OCI-LY7 (cell line): ENCODE measurements around the gene SLC25A26.

Experiments
- EZH2phosphoT487 ChIP-seq: fragments of 200-600 bp; sonication (generic); IDR thresholded peaks from 2 replicates; pipeline ENCODE4 v1.6.1; 2018; ENCODE audit warnings: low read depth, borderline replicate concordance, mild to moderate bottlenecking, mixed run types, antibody characterized with exemption, low read length, moderate library complexity, mixed read lengths
- TF ChIP-seq, protein P1 (sequence below): fragments of 200-600 bp; sonication (generic); conservative IDR thresholded peaks from 2 replicates; pipeline ENCODE4 v1.5.1; 2014; ENCODE audit warnings: mild to moderate bottlenecking, antibody characterized with exemption, low read length, moderate library complexity, mixed read lengths

- TF ChIP-seq, protein P1, sequence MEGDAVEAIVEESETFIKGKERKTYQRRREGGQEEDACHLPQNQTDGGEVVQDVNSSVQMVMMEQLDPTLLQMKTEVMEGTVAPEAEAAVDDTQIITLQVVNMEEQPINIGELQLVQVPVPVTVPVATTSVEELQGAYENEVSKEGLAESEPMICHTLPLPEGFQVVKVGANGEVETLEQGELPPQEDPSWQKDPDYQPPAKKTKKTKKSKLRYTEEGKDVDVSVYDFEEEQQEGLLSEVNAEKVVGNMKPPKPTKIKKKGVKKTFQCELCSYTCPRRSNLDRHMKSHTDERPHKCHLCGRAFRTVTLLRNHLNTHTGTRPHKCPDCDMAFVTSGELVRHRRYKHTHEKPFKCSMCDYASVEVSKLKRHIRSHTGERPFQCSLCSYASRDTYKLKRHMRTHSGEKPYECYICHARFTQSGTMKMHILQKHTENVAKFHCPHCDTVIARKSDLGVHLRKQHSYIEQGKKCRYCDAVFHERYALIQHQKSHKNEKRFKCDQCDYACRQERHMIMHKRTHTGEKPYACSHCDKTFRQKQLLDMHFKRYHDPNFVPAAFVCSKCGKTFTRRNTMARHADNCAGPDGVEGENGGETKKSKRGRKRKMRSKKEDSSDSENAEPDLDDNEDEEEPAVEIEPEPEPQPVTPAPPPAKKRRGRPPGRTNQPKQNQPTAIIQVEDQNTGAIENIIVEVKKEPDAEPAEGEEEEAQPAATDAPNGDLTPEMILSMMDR, result no peak
- TF ChIP-seq EZH2phosphoT487, result no peak
Measured at GRCh38 chr3:66241466-66241865, 20.7 kb downstream of the SLC25A26 start.
